HG03103 (cell line): Measurements from ENCODE around the gene BBC3.
"Not testable (repeated sequence)": the region's sequence is repeated elsewhere in the genome, so short reads cannot be mapped to it uniquely, and the experiment has no call there.

ENCODE experiments used
- ATAC-seq: cut with Tn5 transposase; IDR thresholded peaks from one replicate; pipeline ENCODE4 v1.9.1; 2021; ENCODE audit warnings: low read depth; ENCODE audit not compliant: unreplicated experiment

BBC3 gene, protein sequence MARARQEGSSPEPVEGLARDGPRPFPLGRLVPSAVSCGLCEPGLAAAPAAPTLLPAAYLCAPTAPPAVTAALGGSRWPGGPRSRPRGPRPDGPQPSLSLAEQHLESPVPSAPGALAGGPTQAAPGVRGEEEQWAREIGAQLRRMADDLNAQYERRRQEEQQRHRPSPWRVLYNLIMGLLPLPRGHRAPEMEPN

DNA sequence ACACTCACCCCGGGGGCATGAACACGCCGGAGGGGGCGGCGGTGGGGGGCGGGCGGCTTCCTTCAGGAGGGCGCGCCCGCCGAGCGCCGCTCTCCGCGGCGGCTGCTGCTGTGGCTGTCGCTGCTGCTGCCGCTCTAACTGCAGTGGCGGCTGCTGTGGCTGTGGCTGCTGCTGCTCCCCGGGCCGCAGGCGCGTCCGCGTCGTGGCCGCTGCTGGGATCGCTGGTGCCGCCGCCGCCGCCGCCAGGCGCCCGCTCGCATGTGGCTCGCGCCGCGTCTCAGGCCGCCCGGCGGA is at the start of gene BBC3:
TSS of gene BBC3 (minus strand) at position 279 of the 294 bp plus-strand sequence. CDS start 2,768 bp downstream, outside the sequence.
- ATAC-seq: no peak

DNA sequence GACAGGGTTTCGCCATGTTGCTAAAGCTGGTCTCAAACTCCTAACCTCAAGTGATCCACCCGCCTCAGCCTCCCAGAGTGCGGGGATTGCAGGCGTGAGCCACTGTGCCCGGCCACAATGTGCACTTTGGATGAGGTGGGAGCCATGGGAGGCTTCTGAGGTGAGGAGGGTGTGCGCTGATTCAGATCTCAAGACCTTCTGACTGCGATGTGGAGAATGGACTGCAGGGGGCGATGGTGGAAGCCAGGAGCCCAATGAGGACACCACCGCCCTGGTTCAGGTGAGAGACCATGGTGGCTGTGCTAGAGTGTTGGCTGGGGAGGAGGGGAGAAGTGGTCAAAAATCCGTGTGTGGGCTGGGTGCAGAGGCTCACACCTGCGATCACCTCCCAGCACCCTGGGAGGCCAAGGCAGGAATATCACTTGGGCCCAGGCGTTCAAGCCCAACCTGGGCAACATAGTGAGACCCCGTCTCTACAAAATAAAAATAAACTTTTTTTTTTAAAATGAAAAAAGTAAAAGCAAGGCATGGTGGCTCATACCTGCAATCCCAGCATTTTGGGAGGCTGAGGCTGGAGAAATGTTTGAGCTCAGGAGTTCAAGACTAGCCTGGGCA is 49.3 kb upstream of the BBC3 start:
- no peak for ATAC-seq

DNA sequence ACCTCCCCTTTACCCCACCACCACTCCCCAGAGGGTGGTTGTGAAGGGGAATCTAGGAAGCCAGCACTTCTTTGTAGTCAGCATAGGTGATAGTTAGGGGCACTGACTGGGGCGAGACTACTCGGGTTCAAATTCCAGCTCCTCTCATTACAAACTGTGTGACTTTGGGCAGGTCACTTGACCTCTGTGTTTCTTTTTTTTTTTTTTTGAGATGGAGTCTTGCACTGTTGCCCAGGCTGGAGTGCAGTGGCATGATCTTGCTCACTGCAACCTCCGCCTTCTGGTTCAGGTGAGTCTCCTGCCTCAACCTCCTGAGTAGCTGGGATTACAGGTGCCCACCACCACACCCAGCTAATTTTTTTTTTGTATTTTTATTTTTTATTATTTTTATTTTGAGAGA is 45.5 kb upstream of the BBC3 start:
- ATAC-seq: not testable (repeated sequence)

DNA sequence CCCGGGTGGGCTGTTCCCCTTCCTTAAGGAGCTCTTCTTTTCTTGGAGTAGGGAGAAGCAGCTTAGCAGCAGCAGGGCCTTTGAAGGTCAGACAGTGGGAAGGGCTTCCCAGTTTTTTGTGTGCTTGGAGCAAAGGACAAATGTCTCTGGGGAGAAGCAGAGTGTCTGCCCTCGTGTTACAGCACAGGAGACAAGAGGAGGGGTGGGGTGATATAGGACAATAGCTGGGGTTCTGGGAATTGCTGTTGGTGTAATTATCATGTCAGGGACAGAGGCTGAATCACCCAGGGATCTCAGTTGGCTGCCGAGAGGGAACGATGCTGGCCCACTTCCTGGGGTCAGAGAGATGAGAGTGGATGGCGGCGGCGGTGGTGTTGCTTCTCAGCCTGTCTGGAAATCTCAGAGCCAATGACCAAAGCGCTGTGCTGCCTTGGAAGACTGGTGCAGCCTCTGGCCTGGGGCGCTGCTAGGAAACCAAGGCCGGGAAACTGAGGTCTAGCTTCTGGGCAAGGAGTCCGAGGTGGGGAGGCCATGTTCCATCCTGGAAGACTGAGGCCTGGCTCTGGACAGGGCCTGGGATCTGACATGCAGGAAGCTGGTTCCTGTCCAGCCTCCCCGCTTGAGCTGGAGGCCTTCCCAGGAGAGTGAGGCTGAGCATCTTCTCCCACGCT is 44.9 kb upstream of the BBC3 start:
- no peak for ATAC-seq

- ATAC-seq: no peak
These were observed 44.1 kb upstream of the BBC3 start for GRCh38 chr19:47274891-47275761.

DNA sequence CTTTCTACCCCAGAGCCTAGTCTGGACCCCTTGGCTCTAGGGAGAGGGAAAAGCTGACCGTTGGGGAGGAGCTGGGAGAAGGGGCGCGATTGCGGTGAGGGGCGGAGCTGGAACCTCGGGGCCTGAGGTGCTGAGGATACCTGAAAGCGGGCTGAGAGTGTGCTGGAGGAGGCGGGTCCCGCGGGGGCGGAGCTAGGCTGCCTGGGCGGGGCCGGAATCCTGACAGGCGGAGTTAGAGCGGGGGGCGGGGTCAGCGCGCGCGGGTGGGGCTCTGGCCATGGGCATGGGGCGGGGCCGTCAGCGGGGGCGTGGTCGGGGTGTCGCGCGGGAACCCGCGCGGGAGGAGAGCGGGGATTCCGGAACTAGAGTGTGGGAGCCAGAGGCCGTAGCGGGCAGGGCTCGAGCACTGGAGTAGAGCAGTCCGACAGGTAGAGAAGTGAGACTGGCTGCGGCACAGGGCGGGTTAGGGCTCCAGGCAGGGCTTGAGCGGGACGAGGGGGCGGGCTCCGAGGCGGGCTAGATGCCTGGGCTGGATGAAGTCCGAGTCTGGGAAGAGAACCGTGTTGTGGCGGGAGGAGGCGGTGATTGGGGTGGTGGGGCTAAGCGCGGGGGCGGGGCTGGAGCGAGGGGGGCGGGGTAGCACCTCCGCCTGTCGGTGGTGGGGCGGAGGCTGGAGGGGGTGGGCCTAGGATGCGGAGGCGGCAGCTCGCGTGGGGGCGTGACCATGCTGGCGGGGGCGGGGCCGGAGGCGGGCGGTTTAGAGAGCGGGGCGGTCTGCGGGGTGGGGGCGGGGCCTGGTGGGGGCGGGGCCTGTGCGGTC is 43.3 kb upstream of the BBC3 start, which contains the start of gene INAFM1:
TSS of gene INAFM1 (plus strand) at position 815 of the 820 bp plus-strand sequence. CDS start 35 bp downstream, outside the sequence.
- ATAC-seq: peak; percentile 37

- peak; percentile 54 for ATAC-seq
These were observed 42.5 kb upstream of the BBC3 start for GRCh38 chr19:47273313-47274070.

GRCh38 chr19:47272448-47273312 is 41.7 kb upstream of the BBC3 start:
- ATAC-seq: no peak

DNA sequence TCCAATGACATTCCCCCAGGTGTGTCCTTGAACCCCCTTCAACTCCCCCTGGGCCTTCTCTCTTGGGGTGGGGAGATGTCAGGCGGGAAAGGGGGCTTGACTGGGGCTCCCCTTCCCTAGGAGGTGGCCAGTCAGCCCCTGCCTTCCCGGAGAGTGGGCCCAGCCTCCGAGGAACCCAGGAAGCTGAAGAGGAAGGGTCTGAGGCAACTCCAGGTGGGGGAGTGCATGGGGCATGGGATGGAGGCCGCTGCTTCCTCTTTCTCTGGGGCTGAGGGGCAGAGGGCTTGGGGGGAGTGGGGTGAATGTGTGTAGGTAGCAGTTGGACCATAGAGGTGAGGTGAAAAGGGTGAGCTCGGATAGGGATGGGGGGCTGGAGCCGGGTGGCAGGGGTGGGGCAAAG is 41.0 kb upstream of the BBC3 start:
- no peak for ATAC-seq

DNA sequence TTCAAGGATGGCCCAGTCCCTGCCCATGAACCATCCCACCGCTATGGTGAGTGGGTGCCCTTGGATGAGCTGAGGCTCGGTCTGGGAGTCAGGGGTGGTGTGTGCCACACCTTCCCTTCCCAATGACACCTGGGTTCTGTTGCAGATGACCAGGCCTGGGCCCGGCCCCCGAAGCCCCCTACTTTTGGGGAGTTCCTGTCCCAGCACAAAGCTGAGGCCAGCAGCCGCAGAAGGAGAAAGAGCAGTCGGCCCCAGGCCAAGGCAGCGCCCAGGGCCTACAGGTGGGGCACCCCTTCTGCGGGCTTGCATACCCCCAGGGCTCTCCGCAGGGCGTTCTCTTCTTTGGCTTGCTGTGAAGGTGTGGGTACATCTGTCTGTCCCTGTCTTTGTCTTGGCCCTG is 39.4 kb upstream of the BBC3 start:
- ATAC-seq: no peak

- ATAC-seq: no peak
These were observed 38.6 kb upstream of the BBC3 start for GRCh38 chr19:47269596-47269995.

DNA sequence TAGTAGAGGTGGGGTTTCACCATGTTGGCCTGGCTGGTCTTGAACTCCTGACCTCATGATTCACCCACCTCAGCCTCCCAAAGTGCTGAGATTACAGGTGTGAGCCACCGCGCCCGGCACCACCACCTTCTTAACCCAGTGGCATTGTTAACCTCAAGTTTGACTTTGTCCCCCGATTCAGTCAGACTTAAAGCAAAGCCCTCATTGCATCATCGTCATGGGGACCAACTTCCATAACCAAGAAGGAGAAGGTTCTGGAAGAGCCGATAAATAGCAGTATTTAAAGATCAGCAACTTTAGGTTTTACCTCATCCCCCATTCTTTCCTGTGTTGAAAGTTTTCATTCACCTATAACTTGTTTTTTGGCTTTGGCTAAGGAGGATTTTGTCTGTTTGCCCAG is 37.0 kb upstream of the BBC3 start:
- ATAC-seq: no peak

DNA sequence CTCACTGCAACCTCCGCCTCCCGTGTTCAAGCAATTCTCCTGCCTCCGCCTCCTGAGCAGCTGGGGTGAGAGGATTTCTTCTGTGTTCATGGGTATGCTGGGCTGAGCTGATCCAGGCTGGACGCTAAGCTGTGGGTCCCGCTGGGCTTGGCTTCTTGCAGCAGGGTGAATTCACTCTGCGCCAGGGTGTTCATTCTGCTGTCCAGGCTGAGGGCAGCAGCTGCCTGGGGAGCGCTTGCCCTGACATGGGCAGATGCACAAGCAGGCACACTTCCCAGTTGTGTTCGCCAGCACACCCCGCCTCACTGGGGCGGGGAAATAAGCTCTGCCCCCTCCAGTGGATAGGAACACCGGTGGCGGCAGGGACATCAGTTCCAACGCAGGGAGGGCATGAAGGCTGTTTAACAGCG is 36.4 kb upstream of the BBC3 start:
- ATAC-seq: no peak

DNA sequence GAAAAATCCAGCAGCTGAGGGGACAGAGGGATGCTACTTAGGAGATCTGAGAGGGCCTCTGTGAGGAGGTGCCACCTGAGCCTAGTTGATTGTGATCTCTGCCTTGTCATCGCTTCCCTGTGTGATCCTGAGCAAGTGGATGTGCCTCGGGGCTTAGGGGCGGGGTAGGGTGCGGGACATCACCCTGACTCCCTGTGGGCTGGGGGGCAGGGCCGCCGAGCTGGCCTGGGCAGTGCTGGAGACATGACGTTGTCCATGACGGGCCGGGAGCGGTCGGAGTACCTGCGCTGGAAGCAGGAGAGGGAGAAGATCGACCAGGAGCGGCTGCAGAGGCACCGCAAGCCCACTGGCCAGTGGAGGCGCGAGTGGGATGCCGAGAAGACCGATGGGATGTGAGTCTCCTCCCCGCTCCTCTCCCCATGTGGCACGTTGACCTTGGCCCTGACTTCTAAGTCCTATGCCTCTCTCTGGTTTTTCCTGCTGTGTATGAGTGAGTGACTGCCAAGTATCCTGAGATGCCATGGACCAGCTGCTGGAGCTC is 35.5 kb upstream of the BBC3 start:
- no peak for ATAC-seq

- ATAC-seq: no peak
These were observed 33.6 kb upstream of the BBC3 start for GRCh38 chr19:47264629-47265028.

GRCh38 chr19:47261946-47262793 is 31.2 kb upstream of the BBC3 start:
- ATAC-seq: not testable (repeated sequence)

DNA sequence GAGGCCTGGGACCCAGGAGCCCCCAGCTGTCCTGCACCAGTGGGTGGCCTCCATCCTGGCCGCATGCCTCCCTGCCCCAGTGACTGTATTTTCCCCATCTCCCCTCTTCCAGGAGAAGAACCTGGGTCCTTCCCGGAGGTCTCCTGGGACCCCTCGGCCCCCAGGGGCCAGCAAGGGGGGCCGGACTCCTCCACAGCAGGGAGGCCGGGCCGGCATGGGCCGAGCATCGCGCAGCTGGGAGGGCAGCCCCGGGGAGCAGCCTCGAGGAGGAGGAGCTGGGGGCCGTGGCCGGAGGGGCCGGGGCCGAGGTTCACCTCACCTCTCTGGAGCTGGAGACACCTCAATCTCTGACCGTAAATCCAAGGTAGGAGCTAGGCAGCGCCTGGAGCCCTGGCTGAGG is 29.5 kb upstream of the BBC3 start:
- ATAC-seq: no peak
